SU-DHL-6 (cell line): ENCODE results near the gene CRB2.

Experiments
- CTCF ChIP-seq: fragments of 200-600 bp; sonication (generic); IDR thresholded peaks from one replicate; pipeline ENCODE4 v1.5.1; 2017; ENCODE audit warnings: antibody characterized with exemption, mild to moderate bottlenecking, low read length, moderate library complexity; ENCODE audit not compliant: insufficient read depth, poor library complexity, severe bottlenecking
- EZH2phosphoT487 ChIP-seq: fragments of 200-600 bp; sonication (generic), shearing (Covaris generic); conservative IDR thresholded peaks from 2 replicates; pipeline ENCODE4 v1.6.1; 2018; ENCODE audit warnings: mild to moderate bottlenecking, antibody characterized with exemption, low read length, moderate library complexity, mixed read lengths

- TF ChIP-seq CTCF (peak; percentile 93), EZH2phosphoT487 (no peak)
Measured at GRCh38 chr9:123353984-123354591, 1.9 kb upstream of the CRB2 start.
